T-helper 2 cell treated with Interferon-gamma antibody and Interleukin-4, amounts not matched to agents 100 ng/mL and 5 ng/mL, for 36 hours (primary cell): ENCODE measurements around the gene ZBTB2. TPM values are rescaled to one million over a fixed set of nuclear protein-coding genes. Genes with fewer than 3 reads are reported as not detected.
"Not testable (repeated sequence)": the region's sequence is repeated elsewhere in the genome, so short reads cannot be mapped to it uniquely, and the experiment has no call there.

Experiments
- intact Hi-C: fragments of 100-400 bp; cut with micrococcal nuclease; formaldehyde crosslinking; loops from one replicate; pipeline ENCODE4 v1.15.1; 2023
- total RNA-seq: library from RNA; stranded (reverse); gene quantifications from 2 replicates; pipeline ENCODE4 v1.2.3, GENCODE V29; 2022

Gene ZBTB2
- total RNA-seq, 1 donor from 2014 or later, result 24.6 TPM

DNA sequence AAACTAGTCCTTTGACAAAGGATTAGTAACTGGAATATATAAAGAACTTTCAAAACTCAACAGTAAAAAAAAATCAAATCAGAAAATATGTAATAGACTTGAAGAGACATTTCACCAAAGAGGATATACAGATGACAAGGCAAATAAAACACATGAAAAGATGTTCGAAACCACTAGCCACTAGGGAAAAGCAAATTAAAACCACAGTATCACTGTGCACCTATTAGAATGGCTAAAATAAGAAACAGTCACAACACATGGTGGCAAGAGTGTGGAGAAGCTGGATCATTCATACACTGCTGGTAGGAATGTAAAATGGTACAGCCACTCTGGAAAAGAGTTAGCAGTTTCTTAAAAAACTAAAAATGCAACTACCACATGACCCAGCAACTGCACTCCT, 14.9 kb downstream of the ZBTB2 start:
- intact Hi-C loops, result no loop called here

DNA sequence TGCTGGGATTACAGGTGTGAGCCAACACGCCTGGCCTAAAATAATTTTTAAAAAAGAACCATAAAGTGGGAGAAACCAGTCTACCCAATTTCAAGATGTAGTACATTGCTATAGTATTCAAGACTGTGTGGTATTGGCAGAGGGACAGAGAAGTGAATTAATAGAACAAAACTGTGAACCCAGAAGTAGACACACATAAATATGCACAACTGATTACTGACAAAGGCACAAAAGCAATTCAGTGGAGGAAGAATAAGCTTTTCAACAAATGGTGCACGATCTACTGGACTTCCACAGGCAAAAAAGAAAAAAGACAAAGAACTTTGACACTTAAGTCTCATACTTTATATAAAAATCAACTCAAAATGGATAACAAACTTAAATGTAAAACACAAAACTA, 15.5 kb downstream of the ZBTB2 start:
- intact Hi-C loops, result loop anchor here (2.0 kb wide), 1 partner anchor 15 kb away; the partner anchor contains the start of gene ZBTB2

DNA sequence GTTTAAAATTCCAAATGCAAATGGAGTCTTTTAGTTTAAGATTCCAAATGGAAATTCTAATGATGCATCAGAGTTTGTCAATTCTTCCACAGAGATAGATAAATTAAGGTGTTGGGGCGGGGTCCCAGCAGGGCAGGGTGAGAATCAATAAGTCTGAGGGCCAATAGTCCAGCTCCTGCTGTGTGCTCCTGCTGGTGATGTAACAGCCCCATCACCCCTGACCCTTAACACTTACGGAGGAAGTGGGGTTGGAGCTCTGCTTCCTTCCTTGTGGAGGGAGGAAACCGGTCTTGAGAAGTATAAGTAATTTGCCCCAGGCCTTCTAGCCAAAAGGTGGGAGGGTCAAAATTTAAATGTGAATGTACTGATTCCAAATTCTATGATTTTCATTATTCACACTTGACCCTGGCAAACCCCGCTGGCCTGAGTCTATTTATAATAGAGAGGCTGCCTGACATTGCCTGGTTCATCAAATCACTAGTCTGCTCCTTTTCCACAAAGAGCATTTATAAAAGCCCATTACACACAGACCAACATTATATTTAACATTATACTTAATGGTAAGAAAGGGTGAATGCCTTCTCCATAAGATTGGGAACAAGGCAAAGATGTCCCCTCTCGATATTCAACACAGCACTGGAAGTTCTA, 17.2 kb downstream of the ZBTB2 start:
- intact Hi-C loops, result loop anchor here (2.0 kb wide), 1 partner anchor 17 kb away; the partner anchor contains the start of gene ZBTB2

DNA sequence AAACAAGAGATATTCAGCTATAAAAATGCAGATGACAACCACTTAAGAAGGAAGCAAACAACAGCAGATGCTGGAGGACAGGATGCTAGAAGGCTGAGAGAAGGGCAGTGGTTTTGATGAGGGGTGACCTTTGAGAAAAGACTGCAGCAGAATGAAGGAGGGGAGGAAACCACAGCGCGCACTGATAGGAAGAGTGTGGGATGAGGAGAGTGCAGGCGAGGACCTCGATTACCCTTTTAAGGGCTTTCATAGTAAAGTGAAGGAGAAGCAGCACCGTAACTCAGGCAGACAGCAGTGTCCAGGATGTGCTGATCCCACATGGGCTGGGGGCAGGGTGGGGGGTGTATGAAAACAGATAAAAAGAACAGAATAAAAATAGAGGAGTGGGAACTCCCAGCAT, 19.2 kb downstream of the ZBTB2 start:
- intact Hi-C loops, result loop anchor here (1.0 kb wide), 1 partner anchor 13 kb away; no protein-coding TSS in a partner anchor

DNA sequence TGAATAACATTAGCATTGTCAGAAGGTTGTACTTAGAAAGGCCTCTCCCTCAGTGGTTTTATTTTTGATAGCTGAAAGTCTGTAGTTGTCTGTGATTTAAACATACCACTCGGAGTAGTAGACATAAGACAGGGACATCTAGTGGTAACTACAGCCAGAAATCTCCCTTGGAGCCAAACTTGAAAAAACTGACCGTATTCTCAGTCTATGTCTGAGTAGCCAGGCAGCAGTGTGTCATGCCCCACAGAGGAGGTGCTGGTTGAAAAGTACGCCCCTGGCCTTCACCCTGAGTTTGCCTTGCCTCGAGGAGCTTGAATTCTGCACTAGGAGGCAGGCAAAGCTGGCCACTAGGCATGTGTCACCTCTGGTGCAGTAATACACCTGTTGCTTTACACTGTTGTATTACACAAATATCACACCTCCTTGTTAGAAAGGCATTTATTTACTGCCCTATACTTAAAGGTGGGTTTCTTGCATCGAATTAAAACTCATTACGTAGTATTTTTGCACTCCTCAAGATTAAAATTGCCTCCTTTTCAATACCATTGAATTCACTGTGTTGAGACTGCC, 20.8 kb downstream of the ZBTB2 start:
- intact Hi-C loops, result no loop called here

DNA sequence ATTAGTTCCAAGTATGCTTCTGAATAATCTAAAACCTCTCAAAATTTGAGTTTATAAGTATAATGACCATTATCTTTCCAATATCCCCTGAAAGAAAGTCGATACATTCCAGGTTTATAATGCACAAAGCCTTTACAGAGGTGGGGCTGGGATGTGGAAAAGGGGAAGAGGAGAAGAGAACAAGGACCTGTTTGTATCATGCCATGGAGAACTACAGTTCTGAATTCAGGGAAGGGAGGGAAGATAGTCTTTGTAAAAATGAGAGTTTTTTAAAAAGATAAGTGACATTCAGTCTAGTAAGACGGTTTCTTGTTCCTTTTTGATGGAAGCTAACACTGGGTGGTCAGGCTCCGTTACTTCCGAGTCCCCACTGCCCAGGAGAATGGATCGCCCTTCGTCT, 26.1 kb downstream of the ZBTB2 start:
- intact Hi-C loops, result no loop called here

DNA sequence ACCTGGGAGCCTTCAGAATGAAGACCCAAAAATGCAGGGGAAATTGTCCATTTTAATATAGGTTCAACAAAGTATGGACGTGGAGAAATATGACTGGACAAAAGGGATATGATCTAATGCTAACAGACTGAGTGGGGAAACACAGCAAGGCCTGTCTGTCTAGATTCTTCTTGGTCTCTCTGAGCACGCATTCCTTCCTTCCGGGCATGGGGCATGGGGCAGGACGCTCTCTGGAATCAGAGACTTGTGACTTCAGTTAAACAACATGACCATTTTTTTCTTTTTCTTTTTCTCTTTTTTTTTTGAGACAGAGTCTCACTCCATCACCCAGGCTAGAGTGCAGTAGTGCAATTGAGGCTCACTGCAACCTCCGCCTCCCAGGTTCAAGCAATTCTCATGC, 31.9 kb downstream of the ZBTB2 start:
- intact Hi-C loops, result no loop called here

DNA sequence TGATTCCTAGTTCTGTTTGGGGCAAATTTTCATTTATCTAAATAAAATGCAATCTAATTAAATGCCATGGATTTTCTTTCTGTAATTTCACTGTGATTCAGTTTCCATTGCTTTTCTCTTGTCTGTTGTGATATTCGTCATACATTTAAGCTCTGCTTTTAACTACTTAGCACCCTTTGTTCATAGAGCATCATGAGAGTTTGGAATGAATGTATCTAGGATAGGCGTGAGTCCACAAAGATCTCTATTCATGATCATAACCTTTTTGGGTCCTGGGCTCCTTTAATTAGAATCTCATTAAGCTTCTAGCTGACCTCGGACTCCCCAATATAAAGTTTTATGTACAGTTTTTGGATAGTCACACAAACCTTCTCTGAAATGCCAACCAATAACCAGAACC, 32.9 kb downstream of the ZBTB2 start:
- intact Hi-C loops, result no loop called here

DNA sequence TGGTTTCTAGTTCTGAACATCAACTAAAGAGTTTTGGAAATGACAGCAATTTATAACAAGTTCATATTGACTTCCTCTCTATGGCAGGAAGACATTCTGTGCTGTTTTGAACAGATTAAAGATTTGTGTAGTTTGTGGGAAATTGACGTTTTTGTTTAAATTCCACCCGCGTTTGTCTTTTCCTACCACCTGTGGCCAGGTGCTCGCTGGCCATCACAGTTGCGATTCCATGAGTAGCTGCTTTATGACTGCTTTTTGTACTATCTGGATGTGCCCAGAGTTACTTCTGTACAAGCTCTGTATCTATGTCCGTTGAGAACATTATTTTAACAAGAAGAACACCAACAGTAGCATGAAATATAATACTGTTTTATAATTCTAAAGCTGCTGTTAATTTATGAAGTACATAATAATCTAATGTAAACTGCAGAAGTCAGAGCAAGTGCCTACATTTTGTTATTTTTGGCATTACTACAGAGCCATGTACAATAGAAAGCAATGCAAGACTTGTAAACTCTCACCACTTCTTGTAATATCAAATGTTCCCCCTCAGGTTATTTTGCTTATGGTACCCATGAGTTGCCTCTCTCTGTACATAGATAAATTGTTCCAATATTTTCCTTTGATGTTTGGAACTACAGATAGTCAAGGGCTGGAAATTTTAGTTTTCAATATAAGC, 33.5 kb downstream of the ZBTB2 start:
- intact Hi-C loops, result no loop called here

DNA sequence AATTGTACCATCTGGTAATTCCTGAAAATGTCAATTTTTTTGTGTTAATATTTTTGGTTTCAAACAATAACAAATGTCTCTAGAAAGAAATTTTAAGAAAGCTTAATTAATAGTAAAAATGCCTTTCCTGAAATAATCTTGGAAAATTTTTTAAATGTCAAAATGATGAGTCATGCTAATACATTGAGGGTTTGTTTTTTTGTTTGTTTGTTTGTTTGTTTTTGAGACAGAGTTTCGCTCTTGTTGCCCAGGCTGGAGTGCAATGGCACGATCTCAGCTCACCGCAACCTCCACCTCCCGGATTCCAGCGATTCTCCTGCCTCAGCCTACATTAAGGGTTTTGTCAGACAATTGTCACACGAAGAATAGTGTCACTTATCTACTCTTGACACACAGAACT, 34.4 kb downstream of the ZBTB2 start:
- intact Hi-C loops, result not testable (repeated sequence)

DNA sequence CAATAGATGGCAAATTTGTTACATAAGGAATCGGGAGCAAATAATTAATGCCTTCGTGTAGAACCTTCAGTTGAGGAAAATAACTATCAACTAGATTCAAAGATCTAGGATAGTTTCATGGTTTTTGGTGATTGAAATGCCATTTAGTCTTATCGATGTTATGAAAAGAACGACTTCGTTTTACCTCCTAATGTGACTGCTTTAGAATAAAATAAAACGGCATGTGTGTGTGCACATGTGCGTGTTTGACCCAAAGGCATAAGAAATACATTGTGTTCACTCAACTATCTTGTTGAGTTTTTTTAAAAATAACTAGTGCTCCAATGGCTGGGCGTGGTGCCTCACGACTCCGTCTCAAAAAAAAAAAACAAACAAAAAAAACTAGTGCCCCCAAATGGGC, 37.6 kb downstream of the ZBTB2 start:
- intact Hi-C loops, result loop anchor here (1.0 kb wide), 1 partner anchor 37 kb away; no protein-coding TSS in a partner anchor

DNA sequence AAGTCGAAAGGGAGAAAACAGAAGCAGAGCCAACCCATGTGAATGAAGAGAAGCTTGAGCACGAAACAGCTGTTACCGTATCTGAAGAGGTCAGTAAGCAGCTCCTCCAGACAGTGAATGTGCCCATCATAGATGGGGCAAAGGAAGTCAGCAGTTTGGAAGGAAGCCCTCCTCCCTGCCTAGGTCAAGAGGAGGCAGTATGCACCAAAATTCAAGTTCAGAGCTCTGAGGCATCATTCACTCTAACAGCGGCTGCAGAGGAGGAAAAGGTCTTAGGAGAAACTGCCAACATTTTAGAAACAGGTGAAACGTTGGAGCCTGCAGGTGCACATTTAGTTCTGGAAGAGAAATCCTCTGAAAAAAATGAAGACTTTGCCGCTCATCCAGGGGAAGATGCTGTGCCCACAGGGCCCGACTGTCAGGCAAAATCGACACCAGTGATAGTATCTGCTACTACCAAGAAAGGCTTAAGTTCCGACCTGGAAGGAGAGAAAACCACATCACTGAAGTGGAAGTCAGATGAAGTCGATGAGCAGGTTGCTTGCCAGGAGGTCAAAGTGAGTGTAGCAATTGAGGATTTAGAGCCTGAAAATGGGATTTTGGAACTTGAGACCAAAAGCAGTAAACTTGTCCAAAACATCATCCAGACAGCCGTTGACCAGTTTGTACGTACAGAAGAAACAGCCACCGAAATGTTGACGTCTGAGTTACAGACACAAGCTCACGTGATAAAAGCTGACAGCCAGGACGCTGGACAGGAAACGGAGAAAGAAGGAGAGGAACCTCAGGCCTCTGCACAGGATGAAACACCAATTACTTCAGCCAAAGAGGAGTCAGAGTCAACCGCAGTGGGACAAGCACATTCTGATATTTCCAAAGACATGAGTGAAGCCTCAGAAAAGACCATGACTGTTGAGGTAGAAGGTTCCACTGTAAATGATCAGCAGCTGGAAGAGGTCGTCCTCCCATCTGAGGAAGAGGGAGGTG, 38.7 kb downstream of the ZBTB2 start:
- intact Hi-C loops, result loop anchor here (1.0 kb wide), 1 partner anchor 38 kb away; no protein-coding TSS in a partner anchor

DNA sequence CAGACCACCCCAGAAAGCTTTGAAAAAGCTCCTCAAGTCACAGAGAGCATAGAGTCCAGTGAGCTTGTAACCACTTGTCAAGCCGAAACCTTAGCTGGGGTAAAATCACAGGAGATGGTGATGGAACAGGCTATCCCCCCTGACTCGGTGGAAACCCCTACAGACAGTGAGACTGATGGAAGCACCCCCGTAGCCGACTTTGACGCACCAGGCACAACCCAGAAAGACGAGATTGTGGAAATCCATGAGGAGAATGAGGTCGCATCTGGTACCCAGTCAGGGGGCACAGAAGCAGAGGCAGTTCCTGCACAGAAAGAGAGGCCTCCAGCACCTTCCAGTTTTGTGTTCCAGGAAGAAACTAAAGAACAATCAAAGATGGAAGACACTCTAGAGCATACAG, 39.6 kb downstream of the ZBTB2 start:
- intact Hi-C loops, result no loop called here

DNA sequence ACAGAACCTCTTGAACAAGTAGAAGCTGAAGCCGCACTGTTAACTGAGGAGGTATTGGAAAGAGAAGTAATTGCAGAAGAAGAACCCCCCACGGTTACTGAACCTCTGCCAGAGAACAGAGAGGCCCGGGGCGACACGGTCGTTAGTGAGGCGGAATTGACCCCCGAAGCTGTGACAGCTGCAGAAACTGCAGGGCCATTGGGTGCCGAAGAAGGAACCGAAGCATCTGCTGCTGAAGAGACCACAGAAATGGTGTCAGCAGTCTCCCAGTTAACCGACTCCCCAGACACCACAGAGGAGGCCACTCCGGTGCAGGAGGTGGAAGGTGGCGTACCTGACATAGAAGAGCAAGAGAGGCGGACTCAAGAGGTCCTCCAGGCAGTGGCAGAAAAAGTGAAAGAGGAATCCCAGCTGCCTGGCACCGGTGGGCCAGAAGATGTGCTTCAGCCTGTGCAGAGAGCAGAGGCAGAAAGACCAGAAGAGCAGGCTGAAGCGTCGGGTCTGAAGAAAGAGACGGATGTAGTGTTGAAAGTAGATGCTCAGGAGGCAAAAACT, 40.1 kb downstream of the ZBTB2 start:
- intact Hi-C loops, result no loop called here

DNA sequence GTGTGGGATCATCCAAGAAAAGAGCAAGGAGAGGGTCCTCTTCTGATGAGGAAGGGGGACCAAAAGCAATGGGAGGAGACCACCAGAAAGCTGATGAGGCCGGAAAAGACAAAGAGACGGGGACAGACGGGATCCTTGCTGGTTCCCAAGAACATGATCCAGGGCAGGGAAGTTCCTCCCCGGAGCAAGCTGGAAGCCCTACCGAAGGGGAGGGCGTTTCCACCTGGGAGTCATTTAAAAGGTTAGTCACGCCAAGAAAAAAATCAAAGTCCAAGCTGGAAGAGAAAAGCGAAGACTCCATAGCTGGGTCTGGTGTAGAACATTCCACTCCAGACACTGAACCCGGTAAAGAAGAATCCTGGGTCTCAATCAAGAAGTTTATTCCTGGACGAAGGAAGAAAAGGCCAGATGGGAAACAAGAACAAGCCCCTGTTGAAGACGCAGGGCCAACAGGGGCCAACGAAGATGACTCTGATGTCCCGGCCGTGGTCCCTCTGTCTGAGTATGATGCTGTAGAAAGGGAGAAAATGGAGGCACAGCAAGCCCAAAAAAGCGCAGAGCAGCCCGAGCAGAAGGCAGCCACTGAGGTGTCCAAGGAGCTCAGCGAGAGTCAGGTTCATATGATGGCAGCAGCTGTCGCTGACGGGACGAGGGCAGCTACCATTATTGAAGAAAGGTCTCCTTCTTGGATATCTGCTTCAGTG, 40.8 kb downstream of the ZBTB2 start:
- intact Hi-C loops, result no loop called here

DNA sequence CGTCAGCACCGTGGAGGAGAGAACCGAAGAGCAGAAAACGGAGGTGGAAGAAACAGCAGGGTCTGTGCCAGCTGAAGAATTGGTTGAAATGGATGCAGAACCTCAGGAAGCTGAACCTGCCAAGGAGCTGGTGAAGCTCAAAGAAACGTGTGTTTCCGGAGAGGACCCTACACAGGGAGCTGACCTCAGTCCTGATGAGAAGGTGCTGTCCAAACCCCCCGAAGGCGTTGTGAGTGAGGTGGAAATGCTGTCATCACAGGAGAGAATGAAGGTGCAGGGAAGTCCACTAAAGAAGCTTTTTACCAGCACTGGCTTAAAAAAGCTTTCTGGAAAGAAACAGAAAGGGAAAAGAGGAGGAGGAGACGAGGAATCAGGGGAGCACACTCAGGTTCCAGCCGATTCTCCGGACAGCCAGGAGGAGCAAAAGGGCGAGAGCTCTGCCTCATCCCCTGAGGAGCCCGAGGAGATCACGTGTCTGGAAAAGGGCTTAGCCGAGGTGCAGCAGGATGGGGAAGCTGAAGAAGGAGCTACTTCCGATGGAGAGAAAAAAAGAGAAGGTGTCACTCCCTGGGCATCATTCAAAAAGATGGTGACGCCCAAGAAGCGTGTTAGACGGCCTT, 41.6 kb downstream of the ZBTB2 start:
- intact Hi-C loops, result no loop called here

DNA sequence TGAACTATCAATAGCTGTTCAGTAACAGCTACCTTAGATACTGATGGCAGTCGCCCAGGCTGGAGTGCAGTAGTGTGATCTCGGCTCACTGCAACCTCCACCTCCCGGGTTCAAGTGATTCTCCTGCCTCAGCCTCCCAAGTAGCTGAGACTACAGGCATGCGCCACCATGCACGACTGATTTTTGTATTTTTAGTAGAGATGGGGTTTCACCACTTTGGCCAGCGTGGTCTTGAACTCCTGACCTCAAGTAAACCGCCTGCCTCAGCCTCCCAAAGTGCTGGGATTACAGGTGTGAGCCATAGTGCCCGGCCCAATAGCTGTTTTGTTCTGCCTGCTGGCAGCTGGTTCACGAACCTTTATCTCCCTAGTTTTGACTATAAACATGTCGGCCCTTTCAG, 48.6 kb downstream of the ZBTB2 start:
- intact Hi-C loops, result not testable (repeated sequence)

DNA sequence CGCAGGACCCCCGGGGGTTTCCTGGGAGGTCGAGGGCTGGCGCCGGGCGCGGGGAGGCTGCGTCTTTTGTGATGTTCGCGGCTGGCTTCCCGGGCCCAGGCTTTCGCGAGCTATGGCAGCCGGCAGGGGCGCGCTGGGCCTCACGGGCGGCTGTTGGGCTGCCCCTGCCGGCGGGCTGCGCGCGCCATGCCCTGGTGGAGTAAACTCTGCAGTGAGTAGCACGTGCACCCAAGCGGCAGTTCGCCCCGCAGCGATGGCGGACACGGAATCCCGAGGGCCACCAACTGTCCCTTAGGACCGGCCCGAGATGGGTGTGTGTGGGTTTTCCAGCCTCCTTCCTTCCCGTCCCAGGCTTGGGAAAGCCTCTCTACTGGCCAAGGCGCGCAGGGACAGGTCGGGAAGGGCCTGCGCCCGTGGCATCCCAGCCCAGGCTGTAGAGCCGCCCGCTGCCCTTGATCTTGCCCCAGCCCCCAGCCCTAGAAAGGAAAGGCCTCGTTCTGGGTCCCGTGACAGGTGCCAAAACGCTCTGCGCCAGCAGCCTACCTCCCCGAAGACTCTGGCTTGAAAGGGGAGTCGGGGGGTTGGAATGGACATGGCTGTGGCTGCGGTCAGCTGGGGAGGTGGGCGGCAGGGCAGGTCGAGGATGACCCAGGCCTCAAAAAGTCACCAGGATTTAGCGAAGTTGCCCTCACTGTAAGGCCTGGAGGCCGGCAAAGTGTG, 49.7 kb downstream of the ZBTB2 start:
- intact Hi-C loops, result no loop called here

DNA sequence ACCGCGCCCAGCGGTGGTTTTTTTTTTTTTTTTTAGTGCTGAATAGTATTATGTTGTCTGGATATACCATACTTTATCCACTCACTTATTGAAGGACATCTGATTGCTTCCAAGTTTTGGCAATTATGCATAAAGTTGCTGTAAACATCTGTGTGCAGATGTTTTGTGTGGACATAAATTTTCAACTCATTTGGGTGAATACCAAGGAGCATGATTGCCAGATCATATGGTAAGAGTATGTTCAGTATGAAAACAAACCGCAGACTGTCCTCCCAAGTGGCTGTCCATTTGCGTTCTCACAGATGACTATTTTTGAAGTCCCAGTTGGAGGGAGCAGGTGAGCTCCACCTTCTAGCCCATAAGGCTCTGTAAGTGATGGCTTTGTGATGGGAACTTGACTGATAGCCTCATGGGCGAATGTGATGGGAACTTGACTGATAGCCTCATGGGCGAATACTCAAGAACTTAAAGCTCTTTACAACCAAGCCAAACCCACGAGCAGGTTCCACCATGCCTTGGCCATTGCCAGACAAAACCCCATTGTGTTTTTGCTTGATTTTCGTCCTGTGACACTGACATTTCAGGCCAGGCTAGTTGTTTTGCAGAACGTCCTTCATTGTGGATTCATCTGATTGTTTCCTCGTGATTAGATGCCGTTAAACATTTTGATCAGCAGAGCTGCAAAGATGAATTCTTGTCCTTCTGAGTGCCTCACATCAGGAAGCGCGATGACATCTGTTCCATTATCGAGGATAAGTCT, 51.0 kb downstream of the ZBTB2 start:
- intact Hi-C loops, result no loop called here
